Measurements from ENCODE around the gene RPH3AL.

- TF ChIP-seq CTCF (IDR thresholded peaks at IDR 0.05) (no peak), ZFX (IDR thresholded peaks at IDR 0.05; ENCODE audit: borderline replicate concordance) (no peak)
Measured at GRCh38 chr17:296906-297690, 55.5 kb downstream of the RPH3AL start.

All from 22Rv1 (cell line).